MV-4-11 (cell line): ENCODE measurements around the gene LRMDA.
A peak's percentile ranks its signal among the peaks of the same experiment; 100 is the strongest.
"Not testable (repeated sequence)": the region's sequence is repeated elsewhere in the genome, so short reads cannot be mapped to it uniquely, and the experiment has no call there.

Experiments used
- DNase-seq: peaks from one replicate; lab custom pipeline; 2025; lab: John Stamatoyannopoulos, UW

Gene LRMDA

GRCh38 chr10:75746356-75746755 is 314.9 kb downstream of the LRMDA start:
- DNase-seq = no peak

GRCh38 chr10:75750093-75750875 is 318.9 kb downstream of the LRMDA start:
- not testable (repeated sequence) for DNase-seq

DNA sequence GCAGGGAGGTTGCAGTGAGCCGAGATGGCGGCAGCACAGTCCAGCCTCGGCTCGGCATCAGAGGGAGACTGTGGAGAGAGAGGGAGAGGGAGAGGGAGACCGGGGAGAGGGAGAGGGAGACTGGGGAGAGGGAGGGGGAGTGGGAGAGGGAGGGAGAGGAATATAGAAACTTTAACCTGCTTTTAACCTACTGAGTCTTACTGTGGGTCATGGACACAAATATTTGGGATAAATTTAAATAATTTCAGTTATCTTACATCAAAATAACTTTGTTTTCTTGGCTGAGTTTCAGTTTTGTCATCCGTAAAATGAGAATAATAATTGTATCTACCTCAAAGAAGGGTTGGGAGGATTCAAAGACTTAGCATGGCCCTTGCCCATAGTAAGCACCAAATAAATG is 319.8 kb downstream of the LRMDA start:
- DNase-seq = no peak

DNA sequence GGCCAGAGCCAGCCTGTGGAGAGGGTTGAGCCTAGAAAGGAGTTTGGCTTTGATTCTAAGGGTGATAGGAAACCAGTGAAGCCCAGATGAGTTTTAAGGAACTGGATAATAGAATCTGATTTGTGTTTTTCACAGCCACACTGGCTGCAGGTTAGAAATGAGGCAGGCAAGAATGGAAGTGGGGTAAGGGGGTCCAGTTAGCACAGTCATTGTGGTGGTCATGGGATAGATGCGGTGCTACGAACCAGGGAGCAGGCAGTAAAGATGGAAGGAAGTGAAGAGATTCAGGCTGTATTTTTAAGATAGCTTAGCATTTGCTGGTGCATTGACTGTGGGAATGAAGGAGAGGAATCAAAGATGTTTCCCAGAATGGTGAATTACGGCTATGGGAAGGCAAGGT is 322.2 kb downstream of the LRMDA start:
- no peak for DNase-seq

DNA sequence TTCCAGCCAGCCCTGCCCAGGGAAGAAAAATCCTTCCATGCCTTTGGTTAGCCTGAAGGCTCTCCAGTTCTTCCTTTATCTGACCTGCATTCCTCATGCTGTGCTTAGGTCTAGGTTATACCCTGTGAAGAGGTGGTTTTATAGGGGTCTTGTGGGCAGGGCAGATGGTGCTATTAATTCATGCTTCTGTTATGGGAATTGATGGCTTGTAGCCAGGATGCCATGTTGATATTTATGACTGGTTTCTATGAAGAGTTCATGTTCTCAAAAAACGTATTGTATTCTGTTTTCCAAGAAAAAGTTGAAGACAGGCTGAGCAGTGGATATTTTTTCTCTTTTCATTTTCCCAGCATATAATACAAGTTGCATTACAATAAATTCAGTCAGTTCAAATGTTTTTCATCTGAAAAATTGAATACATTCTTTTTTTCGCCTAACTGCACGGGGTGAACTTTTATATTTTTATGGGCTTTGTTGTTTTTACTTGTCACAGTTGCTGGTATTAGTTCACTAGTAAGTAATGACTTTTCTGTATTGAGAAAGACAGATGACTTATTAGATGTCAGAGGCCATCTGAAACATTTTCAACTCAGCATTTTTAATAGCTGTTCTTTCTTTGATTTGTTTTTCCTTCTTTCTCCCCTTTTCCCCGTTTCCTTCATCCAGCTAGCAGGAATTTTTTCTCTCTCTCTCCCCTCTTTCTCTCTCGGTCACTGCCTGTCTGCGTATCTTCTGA is 322.8 kb downstream of the LRMDA start:
- DNase-seq = no peak

DNA sequence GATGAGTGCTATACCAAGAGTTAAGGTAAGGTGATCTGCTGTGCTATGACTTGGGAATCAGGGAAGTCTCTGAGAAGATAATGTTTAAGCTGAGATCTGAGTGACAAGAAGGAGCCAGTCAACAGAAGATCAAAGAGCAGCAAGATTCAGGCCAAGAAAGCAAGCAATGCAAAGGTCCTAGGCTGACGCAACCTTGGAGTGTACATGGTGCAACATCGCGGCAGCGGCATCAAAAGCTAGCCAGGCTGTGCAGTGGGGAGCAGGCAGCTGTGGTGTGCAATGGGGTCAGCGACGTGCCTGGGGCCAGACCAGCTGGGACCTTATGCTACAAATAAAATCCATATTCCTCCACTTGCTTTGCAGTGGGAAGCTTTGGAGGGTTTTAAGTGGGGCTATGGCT is 324.1 kb downstream of the LRMDA start:
- peak; percentile 29 for DNase-seq

DNA sequence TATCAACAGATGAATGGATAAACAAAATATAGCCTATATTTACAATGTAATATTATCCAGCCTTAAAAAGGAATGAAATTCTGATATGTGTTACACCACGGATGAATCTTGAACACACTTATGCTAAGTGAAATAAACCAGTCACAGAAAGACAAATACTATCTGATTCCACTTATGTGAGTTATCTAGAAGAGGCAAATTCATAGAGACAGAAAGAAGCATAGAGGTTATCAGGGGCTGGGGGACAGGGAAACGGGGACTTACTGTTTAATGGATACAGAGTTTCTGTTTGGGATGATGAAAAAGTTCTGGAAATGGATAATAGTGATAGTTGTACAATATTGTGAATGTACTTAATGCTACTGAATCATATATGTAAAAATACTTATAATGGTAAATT is 329.9 kb downstream of the LRMDA start:
- no peak for DNase-seq

DNA sequence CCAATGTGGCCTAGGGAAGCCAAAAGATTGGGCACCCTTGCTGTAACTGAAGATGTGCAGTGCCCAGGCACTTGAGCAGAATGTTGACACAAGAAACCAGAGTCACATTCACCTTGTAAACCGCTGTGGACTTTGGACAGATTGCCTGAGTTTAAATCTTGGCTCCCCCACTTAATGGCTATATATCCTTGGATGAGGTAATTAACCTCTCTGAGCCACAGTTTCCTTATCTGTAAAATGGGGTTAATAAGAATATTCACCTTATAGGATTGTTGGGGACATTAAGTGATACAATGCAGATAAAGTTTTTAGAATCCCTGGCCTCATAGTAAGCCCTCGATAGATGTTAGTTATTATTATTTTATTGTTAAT is 331.0 kb downstream of the LRMDA start:
- no peak for DNase-seq

GRCh38 chr10:75763652-75764051 is 332.2 kb downstream of the LRMDA start:
- DNase-seq = no peak

DNA sequence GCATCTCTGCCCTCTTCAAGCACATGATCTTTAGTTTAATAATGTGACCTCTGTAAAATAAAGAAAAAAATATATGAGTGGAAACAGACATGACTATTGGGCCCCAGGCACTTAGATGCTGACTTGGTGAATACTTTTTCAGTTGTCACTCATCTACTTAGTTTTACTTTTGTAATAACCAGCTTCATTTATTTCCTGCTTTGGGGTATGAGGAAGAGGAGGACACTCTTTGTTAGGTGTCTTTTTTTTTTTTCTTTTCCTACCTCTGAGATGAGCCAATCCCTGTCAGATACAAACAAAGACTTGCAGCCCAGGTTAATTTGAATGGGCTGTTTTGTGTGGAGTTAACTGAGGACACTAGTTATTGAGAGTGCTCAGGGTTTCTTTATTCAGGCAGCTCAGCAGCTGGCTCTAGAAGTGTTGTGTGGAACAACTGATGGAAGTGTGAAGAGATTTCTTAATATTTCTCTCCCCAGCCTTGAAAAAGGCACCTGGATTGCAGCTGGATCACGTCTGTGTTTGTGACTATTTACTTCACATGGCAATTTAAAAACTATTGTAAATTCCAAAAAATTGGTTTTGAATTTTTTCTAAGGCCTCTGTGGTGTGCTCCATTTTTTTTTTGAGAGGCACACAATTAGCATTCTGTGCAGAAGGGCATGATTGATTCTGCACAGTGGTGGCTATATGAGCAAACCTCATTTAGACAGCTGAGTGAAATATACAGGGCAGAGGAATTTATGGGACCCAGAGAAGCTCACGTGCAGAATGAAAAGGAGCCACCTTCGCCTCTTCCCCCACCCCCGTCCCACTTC is 333.8 kb downstream of the LRMDA start:
- DNase-seq = no peak

DNA sequence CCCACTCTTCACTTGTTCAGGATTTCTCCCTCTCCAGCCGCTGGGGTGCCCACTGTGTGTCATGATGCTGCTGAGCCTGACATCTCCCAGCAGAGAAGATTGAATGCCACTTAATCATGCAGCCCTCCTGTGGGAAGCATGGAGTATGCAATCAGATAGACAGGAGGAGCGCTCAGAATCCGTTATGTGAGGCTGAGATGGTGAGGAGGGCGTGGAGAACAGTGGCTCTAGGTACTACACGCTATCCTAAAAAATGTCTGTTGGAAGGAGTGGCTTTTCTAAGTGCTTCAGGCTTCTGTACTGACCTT is 334.3 kb downstream of the LRMDA start:
- DNase-seq = no peak

GRCh38 chr10:75766106-75766505 is 334.7 kb downstream of the LRMDA start:
- peak; percentile 5 for DNase-seq

GRCh38 chr10:75766752-75767151 is 335.3 kb downstream of the LRMDA start:
- not testable (repeated sequence) for DNase-seq

GRCh38 chr10:75770626-75771081 is 339.2 kb downstream of the LRMDA start:
- DNase-seq = no peak

- DNase-seq = no peak
Observed at GRCh38 chr10:75771606-75772005, 340.2 kb downstream of the LRMDA start.

DNA sequence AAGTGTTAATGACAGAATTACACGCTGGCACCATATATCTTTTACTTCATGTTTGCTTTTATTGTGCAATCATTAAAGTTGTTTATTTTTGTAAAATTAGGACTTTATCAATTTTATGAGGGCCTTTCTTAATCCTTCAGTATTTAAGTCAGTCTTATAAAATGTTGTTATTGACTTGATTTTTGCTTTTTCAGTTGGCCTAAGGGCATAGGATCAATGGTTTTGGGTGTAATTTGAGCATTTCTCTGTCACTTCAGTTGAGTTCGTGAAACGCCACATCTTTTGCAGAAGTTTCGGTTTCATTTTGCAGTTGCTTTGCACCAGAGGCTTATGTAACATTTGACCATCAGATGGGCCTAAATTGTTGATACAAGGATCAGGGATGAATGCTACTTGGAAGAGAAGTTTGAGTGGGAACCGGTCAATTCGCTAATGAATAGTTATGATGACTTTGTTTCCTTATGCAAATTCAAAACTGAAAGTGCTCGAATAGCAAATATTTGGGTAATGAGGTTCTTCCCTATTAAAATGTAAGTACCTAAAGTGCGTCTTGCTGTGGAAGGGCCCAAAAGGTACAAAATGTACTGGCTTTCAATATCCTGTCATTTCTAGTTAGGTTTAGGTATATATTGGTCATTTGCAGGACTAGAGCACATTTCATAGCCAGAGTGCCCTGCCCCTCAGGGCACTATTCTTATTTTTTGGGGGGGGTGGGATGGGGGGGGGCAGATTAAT is 340.9 kb downstream of the LRMDA start:
- DNase-seq = peak; percentile 56

DNA sequence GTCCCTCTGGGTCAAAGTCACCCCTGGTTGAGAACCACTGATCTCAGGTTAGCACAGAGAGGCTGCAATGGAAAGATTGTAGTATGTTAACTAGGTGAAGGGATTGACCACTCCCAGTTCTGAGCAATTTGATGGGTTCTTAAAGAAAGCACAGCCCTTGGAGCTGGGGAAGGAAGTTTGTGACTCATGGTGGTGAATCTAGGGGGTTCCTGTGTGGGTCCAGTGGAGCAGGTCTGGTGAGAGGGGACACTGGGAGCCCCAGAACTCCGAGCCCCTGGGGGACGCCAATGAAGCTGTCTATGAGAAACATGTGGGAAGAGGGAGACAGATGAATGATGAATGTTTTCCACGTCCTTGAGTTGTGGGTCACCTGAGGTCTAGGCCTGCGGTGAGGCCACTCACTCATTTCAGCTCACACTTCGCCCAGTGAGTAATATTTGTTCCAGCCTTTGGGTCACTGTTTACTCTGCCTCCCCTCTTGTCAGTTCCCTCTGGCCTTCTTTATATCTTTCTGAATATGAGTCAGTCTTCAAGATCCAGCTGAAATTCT is 341.9 kb downstream of the LRMDA start:
- no peak for DNase-seq

DNA sequence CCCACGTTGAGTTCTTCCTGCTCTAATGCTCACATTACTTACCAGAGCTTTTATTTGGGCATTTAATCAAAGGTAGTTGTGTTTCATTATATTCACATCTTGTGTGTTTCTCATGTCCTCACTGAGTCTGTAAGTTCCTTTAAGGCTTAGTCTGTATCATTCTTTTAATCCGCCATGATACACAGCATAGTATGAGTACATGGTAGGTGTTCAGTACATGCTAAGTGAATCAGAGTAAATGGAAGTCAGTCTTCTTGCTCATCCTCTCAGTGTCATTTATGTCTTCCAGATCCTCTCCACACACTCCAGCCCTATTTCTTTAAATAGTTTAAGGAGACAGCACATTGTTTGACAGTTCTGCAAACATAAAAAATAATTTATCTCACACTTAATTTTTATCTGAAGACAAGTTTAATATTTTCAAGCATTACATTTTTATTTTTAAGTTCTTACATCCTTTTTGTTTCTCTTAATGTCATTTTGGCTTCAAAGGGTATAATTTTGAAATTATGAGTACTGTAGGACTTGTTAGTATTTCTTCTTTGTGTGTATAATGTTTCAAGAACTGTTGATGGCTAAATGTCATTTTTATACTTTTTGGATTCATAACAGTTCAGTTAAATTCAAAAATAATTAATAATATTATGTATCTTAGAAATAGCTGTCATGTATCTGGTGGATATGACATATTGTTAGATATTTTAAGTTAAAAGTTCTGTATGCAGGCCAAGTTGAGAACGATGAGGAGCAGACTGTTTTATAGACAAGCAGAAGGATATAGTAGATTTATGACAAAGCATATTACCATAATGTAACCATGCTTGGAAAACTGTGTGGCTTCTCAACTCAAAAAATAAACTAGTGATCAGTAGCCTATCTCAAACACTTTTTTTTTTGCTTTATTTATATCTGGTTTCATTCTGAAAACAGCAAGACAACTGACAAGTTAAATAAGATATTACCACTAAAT is 342.7 kb downstream of the LRMDA start:
- DNase-seq = no peak

- DNase-seq = no peak
Observed at GRCh38 chr10:75774783-75775490, 343.5 kb downstream of the LRMDA start.
